ENCODE data around the gene CPAMD8.
"Not testable (repeated sequence)": the region's sequence is repeated elsewhere in the genome, so short reads cannot be mapped to it uniquely, and the experiment has no call there.

CPAMD8 gene

DNA sequence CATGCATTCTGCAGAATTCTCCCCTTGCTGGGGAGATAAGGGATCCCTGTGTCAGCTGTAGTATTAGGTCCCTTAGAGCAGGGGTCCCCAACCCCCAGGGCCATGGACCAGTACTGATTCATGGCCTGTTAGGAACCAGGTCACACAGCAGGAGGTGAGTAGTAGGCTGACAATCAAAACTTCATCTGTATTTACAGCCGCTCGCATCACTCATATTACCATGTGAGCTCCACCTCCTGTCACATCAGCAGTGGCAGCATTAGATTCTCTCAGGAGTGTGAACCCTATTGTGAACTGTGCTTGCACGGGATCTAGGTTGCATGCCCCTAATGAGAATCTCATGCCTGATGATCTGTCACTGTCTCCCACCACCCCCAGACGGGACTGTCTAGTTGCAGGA, 37.9 kb downstream of the CPAMD8 start:
- no peak for DNase-seq (ENCODE audit: extremely low read depth, low read depth)
- no peak for TF ChIP-seq CTCF (IDR thresholded peaks at IDR 0.05; ENCODE audit: low read depth, low read length, missing control alignments)
- H3K4me3 ChIP-seq (replicated peaks; ENCODE audit: low read depth, low read length) = no peak overlapping the region

DNA sequence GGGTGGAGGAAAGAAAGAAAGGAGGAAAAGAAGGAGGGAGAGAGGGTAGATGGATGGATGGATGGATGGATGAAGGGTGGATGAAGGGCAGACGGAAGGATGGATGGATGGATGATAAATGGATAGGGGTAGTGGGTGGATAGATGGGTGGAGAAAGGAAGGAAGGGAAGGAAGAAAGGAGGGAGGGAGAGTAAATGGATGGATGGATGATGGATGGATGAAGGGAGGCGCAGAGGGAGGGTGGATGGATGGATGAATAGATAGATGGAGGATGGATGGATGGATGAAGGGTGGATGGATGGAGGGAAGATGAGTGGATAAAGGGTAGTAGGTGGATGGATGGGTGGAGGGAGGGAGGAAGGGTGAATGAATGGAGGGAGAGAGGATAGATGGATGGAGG, 41.2 kb downstream of the CPAMD8 start:
- TF ChIP-seq CTCF (IDR thresholded peaks at IDR 0.05; ENCODE audit: low read depth, low read length, missing control alignments) = no peak
- no peak for DNase-seq (ENCODE audit: extremely low read depth, low read depth)

DNA sequence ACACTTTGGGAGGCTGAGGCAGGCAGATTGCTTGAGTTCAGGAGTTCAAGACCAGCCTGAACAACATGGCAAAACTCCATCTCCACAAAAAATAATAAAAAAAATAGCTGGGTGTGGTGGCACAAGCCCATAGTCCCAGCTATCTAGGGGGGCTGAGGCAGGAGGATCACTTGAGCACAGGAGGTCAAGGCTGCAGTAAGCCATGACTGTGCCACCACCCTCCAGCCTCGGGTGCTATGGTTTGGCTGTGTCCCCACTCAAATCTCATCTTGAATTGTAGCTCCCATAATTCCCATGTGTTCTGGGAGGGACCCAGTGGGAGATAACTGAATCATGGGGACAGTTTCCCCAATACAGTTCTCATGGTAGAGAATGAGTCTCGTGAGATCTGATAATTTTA, 44.0 kb downstream of the CPAMD8 start:
- not testable (repeated sequence) for H3K4me3 ChIP-seq (replicated peaks; ENCODE audit: low read depth, low read length); DNase-seq (ENCODE audit: extremely low read depth, low read depth)

More for the DNA sequence above, 41.2 kb downstream of the CPAMD8 start:
- H3K4me3 ChIP-seq (replicated peaks; ENCODE audit: low read depth, low read length) = no peak overlapping the region

DNA sequence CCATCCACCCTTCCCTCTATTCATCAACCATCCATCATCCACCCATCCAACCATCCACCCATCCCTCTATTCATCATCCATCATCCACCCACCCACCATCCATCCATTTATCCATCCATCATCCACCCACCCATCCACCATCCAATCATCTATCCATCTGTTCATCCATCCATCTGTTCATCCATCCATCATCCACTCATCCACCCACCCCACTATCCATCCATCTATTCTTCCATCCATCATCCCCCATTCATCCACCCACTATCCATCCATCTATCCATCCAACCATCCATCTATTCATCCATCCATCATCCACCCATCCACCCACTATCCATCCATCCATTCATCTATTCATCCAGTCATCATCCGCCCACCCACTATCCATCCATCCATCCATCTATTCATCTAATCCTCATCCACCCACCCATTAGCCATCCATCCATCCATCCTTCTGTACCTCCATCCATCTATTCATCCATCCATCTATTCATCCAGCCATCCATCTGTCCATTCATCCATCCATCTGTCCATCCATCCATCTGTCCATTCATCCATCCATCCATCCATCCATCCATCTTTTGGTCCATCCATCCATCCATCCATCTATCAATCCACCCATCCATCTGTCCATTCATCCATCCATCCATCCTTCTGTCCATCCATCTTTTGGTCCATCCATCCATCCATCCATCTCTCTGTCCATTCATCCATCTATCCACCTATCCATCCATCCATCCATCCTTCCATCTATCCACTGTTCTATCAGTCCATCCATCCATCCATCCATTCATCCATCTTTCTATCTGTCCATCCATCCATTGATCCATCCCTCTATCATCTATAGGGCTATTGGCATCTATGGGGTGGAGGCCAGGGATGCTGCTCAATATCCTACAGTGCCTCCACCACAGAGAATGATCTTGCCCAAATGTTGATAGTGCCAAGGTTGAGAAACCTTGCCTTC, 47.5 kb downstream of the CPAMD8 start:
- H3K4me3 ChIP-seq (replicated peaks; ENCODE audit: low read depth, low read length) = no peak overlapping the region
- no peak for DNase-seq (ENCODE audit: extremely low read depth, low read depth)
- TF ChIP-seq CTCF (IDR thresholded peaks at IDR 0.05; ENCODE audit: low read depth, low read length, missing control alignments) = no peak

DNA sequence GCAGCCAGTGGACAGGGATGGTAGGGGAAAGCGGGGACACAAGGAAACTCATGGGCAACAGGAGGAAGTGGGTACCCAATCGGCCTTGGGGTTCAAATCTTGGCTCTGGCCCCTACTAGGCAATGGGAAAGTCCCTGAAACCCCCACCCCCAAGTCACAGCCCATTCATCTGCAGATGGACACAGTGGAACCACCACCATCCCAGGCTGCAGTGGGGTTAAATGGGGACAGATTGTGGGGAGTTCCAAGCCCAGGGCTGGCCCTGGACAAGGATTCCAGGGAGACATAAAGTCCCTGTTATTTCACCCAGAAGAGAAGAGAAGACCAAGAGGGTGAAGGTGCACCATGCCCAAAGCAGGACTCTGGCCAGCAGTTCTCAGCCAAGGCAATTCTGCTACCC, 48.5 kb downstream of the CPAMD8 start:
- DNase-seq (ENCODE audit: extremely low read depth, low read depth) = no peak
- no peak overlapping the region for H3K4me3 ChIP-seq (replicated peaks; ENCODE audit: low read depth, low read length)
- no peak for TF ChIP-seq CTCF (IDR thresholded peaks at IDR 0.05; ENCODE audit: low read depth, low read length, missing control alignments)

GRCh38 chr19:16977306-16977705, 49.3 kb downstream of the CPAMD8 start:
- TF ChIP-seq CTCF (IDR thresholded peaks at IDR 0.05; ENCODE audit: low read depth, low read length, missing control alignments) = no peak
- H3K4me3 ChIP-seq (replicated peaks; ENCODE audit: low read depth, low read length) = no peak overlapping the region
- DNase-seq (ENCODE audit: extremely low read depth, low read depth) = no peak

DNA sequence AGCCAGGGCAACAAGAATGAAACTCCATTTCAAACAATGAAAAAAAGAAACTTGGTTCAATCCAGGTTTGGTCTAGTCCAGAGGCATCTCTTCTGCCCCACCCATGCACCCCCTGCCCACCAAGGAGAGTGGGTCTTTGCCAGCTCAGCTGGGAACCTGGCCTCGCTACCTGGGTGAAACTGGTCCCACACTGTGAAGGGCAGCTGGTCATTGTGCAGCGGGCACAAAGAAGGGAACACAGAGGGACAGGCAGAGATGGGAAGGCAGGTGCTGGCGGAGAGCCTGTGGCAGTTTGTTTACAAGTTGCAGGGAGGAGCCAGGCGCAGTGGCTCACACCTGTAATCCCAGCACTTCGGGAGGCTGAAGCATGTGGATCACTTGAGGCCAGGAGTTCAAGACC, 50.2 kb downstream of the CPAMD8 start:
- no peak overlapping the region for H3K4me3 ChIP-seq (replicated peaks; ENCODE audit: low read depth, low read length)
- no peak for DNase-seq (ENCODE audit: extremely low read depth, low read depth)
- no peak for TF ChIP-seq CTCF (IDR thresholded peaks at IDR 0.05; ENCODE audit: low read depth, low read length, missing control alignments)
